Chondrocyte (in vitro differentiated cells): ENCODE measurements around the gene VPS26A. TPM values are rescaled to one million over a fixed set of nuclear protein-coding genes. Genes with fewer than 3 reads are reported as not detected.

Experiments
- DNase-seq: peaks from one replicate; pipeline ENCODE4 v3.0.0; 2021; ENCODE audit warnings: mixed read lengths, low spot score
- H3K27ac Mint-ChIP-seq: one replicate; pipeline ENCODE4 v1.8.0; 2021; ENCODE audit warnings: mild to moderate bottlenecking, moderate library complexity, mixed read lengths; ENCODE audit not compliant: unreplicated experiment
- H3K27me3 Mint-ChIP-seq: 2 replicates; pipeline ENCODE4 v1.8.0; 2021; ENCODE audit warnings: low read depth, mixed read lengths
- H3K36me3 Mint-ChIP-seq: 2 replicates; pipeline ENCODE4 v1.8.0; 2021; ENCODE audit warnings: low read depth, mixed read lengths
- H3K4me1 Mint-ChIP-seq: 2 replicates; pipeline ENCODE4 v1.8.0; 2021; ENCODE audit warnings: low read depth, mild to moderate bottlenecking, mixed read lengths
- H3K4me3 Mint-ChIP-seq: one replicate; pipeline ENCODE4 v1.8.0; 2021; ENCODE audit warnings: mild to moderate bottlenecking, moderate library complexity, mixed read lengths; ENCODE audit not compliant: unreplicated experiment
- H3K9me3 Mint-ChIP-seq: 2 replicates; pipeline ENCODE4 v1.8.0; 2021; ENCODE audit warnings: low read depth, mixed read lengths
- CTCF ChIP-seq: fragments of 200-600 bp; sonication (generic); IDR thresholded peaks from 2 replicates; pipeline ENCODE4 v1.5.0; 2021; ENCODE audit warnings: antibody characterized with exemption, mild to moderate bottlenecking, moderate library complexity
- total RNA-seq: library from RNA; stranded (reverse); gene quantifications from 3 replicates; pipeline ENCODE4 v1.2.1, GENCODE V29; 2021

VPS26A gene
- total RNA-seq, 1 donor from 2014 or later, result 61.6 TPM

- Mint-ChIP-seq H3K27me3 (no peaks in the 10 kb centered on the region), H3K27ac (no peak overlapping the region), H3K36me3 (peaks cover 3% of the 10 kb centered on the region), H3K4me3 (no peak overlapping the region), H3K9me3 (no peaks in the 10 kb centered on the region), H3K4me1 (peaks cover 24% of the 10 kb centered on the region)
- no peak for TF ChIP-seq CTCF
- no peak for DNase-seq
Observed at GRCh38 chr10:69176823-69177222, 52.8 kb downstream of the VPS26A start.

GRCh38 chr10:69179089-69179742 is 55.2 kb downstream of the VPS26A start:
- no peaks in the 10 kb centered on the region for H3K27me3 Mint-ChIP-seq
- H3K27ac Mint-ChIP-seq, result peak overlapping the region; percentile 100
- peaks cover 4% of the 10 kb centered on the region for H3K36me3 Mint-ChIP-seq
- no peak for DNase-seq
- H3K4me3 Mint-ChIP-seq, result peak overlapping the region; percentile 95
- peaks cover 32% of the 10 kb centered on the region for H3K4me1 Mint-ChIP-seq
- H3K9me3 Mint-ChIP-seq, result no peaks in the 10 kb centered on the region
- no peak for TF ChIP-seq CTCF

- H3K27ac Mint-ChIP-seq, result peak within 1 kb of the TSS; percentile 100
- no peak for TF ChIP-seq CTCF
- H3K9me3 Mint-ChIP-seq, result no peaks in the 10 kb centered on the region
- H3K4me1 Mint-ChIP-seq, result peaks cover 32% of the 10 kb centered on the region
- H3K4me3 Mint-ChIP-seq, result peak within 1 kb of the TSS; percentile 95
- H3K27me3 Mint-ChIP-seq, result no peaks in the 10 kb centered on the region
- DNase-seq, result peak; percentile 92
- peaks cover 4% of the 10 kb centered on the region for H3K36me3 Mint-ChIP-seq
Observed at GRCh38 chr10:69179743-69180524, 56.0 kb downstream of the VPS26A start, which contains the start of gene SUPV3L1. TSS of gene SUPV3L1 (plus strand) at chr10:69180234. CDS start at chr10:69180292, 58 bp downstream.

- TF ChIP-seq CTCF, result no peak
- no peak for DNase-seq
- H3K27ac Mint-ChIP-seq, result peak overlapping the region; percentile 100
- H3K36me3 Mint-ChIP-seq, result peaks cover 4% of the 10 kb centered on the region
- no peaks in the 10 kb centered on the region for H3K9me3 Mint-ChIP-seq
- H3K27me3 Mint-ChIP-seq, result no peaks in the 10 kb centered on the region
- peaks cover 32% of the 10 kb centered on the region for H3K4me1 Mint-ChIP-seq
- peak overlapping the region; percentile 95 for H3K4me3 Mint-ChIP-seq
Observed at GRCh38 chr10:69180525-69181204, 56.7 kb downstream of the VPS26A start.

GRCh38 chr10:69181433-69181832 is 57.5 kb downstream of the VPS26A start:
- H3K9me3 Mint-ChIP-seq, result no peaks in the 10 kb centered on the region
- peaks cover 5% of the 10 kb centered on the region for H3K36me3 Mint-ChIP-seq
- TF ChIP-seq CTCF, result no peak
- H3K27me3 Mint-ChIP-seq, result no peaks in the 10 kb centered on the region
- H3K4me3 Mint-ChIP-seq, result peak overlapping the region; percentile 95
- H3K4me1 Mint-ChIP-seq, result peaks cover 32% of the 10 kb centered on the region
- peak overlapping the region; percentile 100 for H3K27ac Mint-ChIP-seq
- DNase-seq, result no peak
